K562 (cell line): Measurements from ENCODE around the gene CMTM1. TPM values are rescaled to one million over a fixed set of nuclear protein-coding genes. Genes with fewer than 3 reads are reported as not detected.

Source experiments
- CBFB ChIP-seq: sonication (generic); formaldehyde crosslinking; IDR thresholded peaks from 2 replicates; pipeline ENCODE4 v1.4.0; 2020; ENCODE audit warnings: mild to moderate bottlenecking, missing genetic modification reagents
- CCNT2 ChIP-seq: IDR thresholded peaks from 2 replicates; pipeline ENCODE4 v1.6.1; 2011; ENCODE audit warnings: borderline replicate concordance, low read depth, mild to moderate bottlenecking, moderate library complexity, mixed read lengths, low read length; ENCODE audit not compliant: insufficient read length; ENCODE audit errors: extremely low read depth
- FOXA3 ChIP-seq, 2 experiments: fragments of 450-650 bp in 1 of 2; sonication (generic) in 1 of 2; formaldehyde crosslinking; IDR thresholded peaks in 1 of 2; conservative IDR thresholded peaks in 1 of 2; 2 replicates each; pipeline versions ENCODE4 v1.4.0 to v1.8.0; 2020 to 2022; ENCODE audit warnings: mild to moderate bottlenecking in 2 of 2, missing genetic modification reagents in 1 of 2
- GTF2A2 ChIP-seq: IDR thresholded peaks from 2 replicates; pipeline ENCODE4 v1.6.1; 2016; ENCODE audit warnings: mild to moderate bottlenecking, missing genetic modification characterization, missing compliant biosample characterization
- ILF3 ChIP-seq: fragments of 450-650 bp; IDR thresholded peaks from 2 replicates; pipeline ENCODE4 v1.6.1; 2018; ENCODE audit warnings: antibody characterized with exemption, mild to moderate bottlenecking, moderate library complexity, borderline replicate concordance
- MIER1 ChIP-seq: fragments of 450-650 bp; IDR thresholded peaks from 2 replicates; pipeline ENCODE4 v1.6.1; 2016; ENCODE audit warnings: antibody characterized with exemption, mild to moderate bottlenecking, low read depth
- MTA2 ChIP-seq: fragments of 450-650 bp; IDR thresholded peaks from 2 replicates; pipeline ENCODE4 v1.6.1; 2016; ENCODE audit warnings: low read depth
- MYNN ChIP-seq, 2 experiments: sonication (generic); formaldehyde crosslinking in 1 of 2; IDR thresholded peaks; 2 replicates each; pipeline versions ENCODE4 v1.5.0 to v1.6.1; 2016 to 2020; ENCODE audit warnings: antibody characterized with exemption in 1 of 2, missing genetic modification reagents in 1 of 2
- NKRF ChIP-seq: fragments of 450-650 bp; IDR thresholded peaks from 2 replicates; pipeline ENCODE4 v1.6.1; 2016; ENCODE audit warnings: borderline replicate concordance
- PCBP1 ChIP-seq: fragments of 200-400 bp; formaldehyde crosslinking; IDR thresholded peaks from 2 replicates; pipeline ENCODE4 v1.6.1; 2018; ENCODE audit warnings: mild to moderate bottlenecking, low read depth, low read length; ENCODE audit not compliant: poor library complexity, severe bottlenecking
- SFPQ ChIP-seq: fragments of 200-400 bp; formaldehyde crosslinking; IDR thresholded peaks from 2 replicates; pipeline ENCODE4 v1.6.1; 2017; ENCODE audit warnings: mild to moderate bottlenecking, low read depth, low read length, moderate library complexity
- TFE3 ChIP-seq: fragments of 450-650 bp; formaldehyde crosslinking; IDR thresholded peaks from 2 replicates; pipeline ENCODE4 v1.4.0; 2020; ENCODE audit warnings: mild to moderate bottlenecking, mixed read lengths
- XRCC4 ChIP-seq: IDR thresholded peaks from one replicate; pipeline ENCODE4 v1.6.1; 2011; ENCODE audit not compliant: insufficient read depth, insufficient read length; ENCODE audit errors: extremely low read depth
- ZBTB26 ChIP-seq: fragments of 450-650 bp; formaldehyde crosslinking; IDR thresholded peaks from 2 replicates; pipeline ENCODE4 v1.4.0; 2022; ENCODE audit warnings: missing genetic modification characterization
- ZFP1 ChIP-seq: fragments of 450-650 bp; formaldehyde crosslinking; IDR thresholded peaks from 2 replicates; pipeline ENCODE4 v1.4.0; 2020; ENCODE audit warnings: mild to moderate bottlenecking, mixed read lengths
- ZFX ChIP-seq: sonication (generic); formaldehyde crosslinking; IDR thresholded peaks from 2 replicates; pipeline ENCODE4 v1.8.0; 2022; ENCODE audit warnings: mild to moderate bottlenecking, missing genetic modification reagents, moderate library complexity
- ZNF224 ChIP-seq: sonication (generic); formaldehyde crosslinking; IDR thresholded peaks from 2 replicates; pipeline ENCODE4 v1.8.0; 2022; ENCODE audit warnings: mild to moderate bottlenecking, missing genetic modification reagents
- ZNF655 ChIP-seq: fragments of 250-450 bp; sonication (Bioruptor Pico); IDR thresholded peaks from 2 replicates; pipeline ENCODE4 v1.5.0; 2021
- polyA plus RNA-seq, 8 experiments: library from polyadenylated mRNA; depleted of rRNA in 4 of 8; stranded (reverse) in 5 of 8; unstranded in 3 of 8; fragments of >200 nt; fragmentation: Nextera tagmentation in 2 of 8; fragmentation: Illumina TruSeq in 1 of 8; extraction: Ambion mirVana in 2 of 8; extraction: Trizol in 1 of 8; gene quantifications; 2 replicates each; pipeline versions ENCODE4 v1.2.1 to v1.2.3, GENCODE V29; 2011 to 2014; ENCODE audit warnings: inconsistent platforms in 1 of 8, missing spikeins in 1 of 8
- total RNA-seq, 7 experiments: library from RNA; depleted of rRNA in 6 of 7; stranded (reverse); fragments of >200 nt in 6 of 7; fragmentation: Illumina TruSeq in 2 of 7; extraction: Trizol in 2 of 7; gene quantifications; 2 replicates each; pipeline versions ENCODE4 v1.2.1 to v1.2.3, GENCODE V29; 2011 to 2021; ENCODE audit warnings: low replicate concordance in 1 of 7

Gene CMTM1
- total and polyA plus RNA-seq, 9 of the 15 experiments (the other 6 are each of a cell fraction or from before 2014, with no cell fraction given) = 0.25 to 2.6 (median 1.1) TPM; not detected in 2

- TF ChIP-seq ILF3 = no peak
- no peak for TF ChIP-seq ZNF655 (CRISPR knock-in tag)
- no peak for TF ChIP-seq ZBTB26 (CRISPR knock-in tag)
- TF ChIP-seq NKRF = no peak
- TF ChIP-seq CBFB (CRISPR knock-in tag) = no peak
- no peak; the same call in 1 of the 2 replicates for TF ChIP-seq ZFX (CRISPR knock-in tag)
- no peak for TF ChIP-seq MIER1
- no peak for TF ChIP-seq MTA2
- no peak for TF ChIP-seq TFE3
- TF ChIP-seq SFPQ = no peak
- no peak for TF ChIP-seq ZNF224 (CRISPR knock-in tag)
- peak; percentile 37 for TF ChIP-seq CCNT2
- no peak for TF ChIP-seq ZFP1 (CRISPR knock-in tag)
- peak; percentile 44 for TF ChIP-seq PCBP1
- 0 out of 4 replicates have a peak, but pooled peaks of 1 of the 2 experiments have one; percentile 1 for TF ChIP-seq FOXA3 (CRISPR knock-in tag; conservative IDR thresholded peaks at IDR 0.05 in 1 of 2, IDR thresholded peaks at IDR 0.05 in 1 of 2)
- TF ChIP-seq XRCC4 = no peak
- TF ChIP-seq MYNN (IDR thresholded peaks at IDR 0.05) = no peak
- TF ChIP-seq MYNN (CRISPR knock-in tag; IDR thresholded peaks at IDR 0.05) = no peak
- no peak for TF ChIP-seq GTF2A2 (tag)
These were observed 38.3 kb downstream of the CMTM1 start, which contains the start of gene CMTM3 (continued) for GRCh38 chr16:66604376-66605176.
